GM10248 (cell line): ENCODE measurements around the gene FCRL1.

Experiments
- CTCF ChIA-PET: fragments of 300-600 bp; sonication (Branson Sonifier 250); formaldehyde crosslinking; extraction: SDS; loops from one replicate; lab custom pipeline; 2021; ENCODE audit warnings: antibody characterized with exemption; lab: Yijun Ruan, JAX
- POLR2A ChIA-PET: fragments of 350-650 bp; sonication (Branson Sonifier 250); formaldehyde crosslinking; extraction: SDS; loops from one replicate; lab custom pipeline; 2020; ENCODE audit warnings: antibody characterized with exemption; lab: Yijun Ruan, JAX
- DNase-seq: peaks from one replicate; pipeline ENCODE4 v3.0.0; 2012; ENCODE audit errors: extremely low spot score
- CTCF ChIP-seq: IDR thresholded peaks from 2 replicates; pipeline ENCODE4 v1.5.1; 2012; ENCODE audit warnings: mild to moderate bottlenecking, low read depth; ENCODE audit errors: extremely low read depth, missing control alignments, control extremely low read depth

The FCRL1 gene

GRCh38 chr1:157819896-157820295 lies at the start of gene FCRL1:
Gene FCRL1, minus strand, starts transcription at chr1:157820120. Its CDS starts 83 bp downstream, at chr1:157820037.
- ChIA-PET POLR2A (no interaction called here), CTCF (no interaction called here)
- no peak for TF ChIP-seq CTCF
- no peak for DNase-seq

GRCh38 chr1:157868654-157869053 lies 48.7 kb upstream of the FCRL1 start:
- TF ChIP-seq CTCF: no peak
- POLR2A ChIA-PET: no interaction called here
- CTCF ChIA-PET: no interaction called here
- no peak for DNase-seq

GRCh38 chr1:157862114-157863070 lies 42.5 kb upstream of the FCRL1 start:
- no peak for TF ChIP-seq CTCF
- POLR2A ChIA-PET: no interaction called here
- no peak for DNase-seq
- CTCF ChIA-PET: interaction anchor here (0.7 to 1.9 kb wide), 3 partner anchors 28 to 499 kb away, joined by 3 to 8 read pairs (median 3); no protein-coding TSS in a partner anchor

GRCh38 chr1:157856538-157856937 lies 36.6 kb upstream of the FCRL1 start:
- ChIA-PET POLR2A (no interaction called here), CTCF (interaction anchor here (0.9 to 1.8 kb wide), 4 partner anchors 14 to 276 kb away, joined by 3 to 4 read pairs (median 4); no protein-coding TSS in a partner anchor)
- no peak for TF ChIP-seq CTCF
- DNase-seq: no peak

GRCh38 chr1:157852476-157852875 lies 32.6 kb upstream of the FCRL1 start:
- CTCF ChIA-PET: interaction anchor here (0.9 kb wide), 1 partner anchor 13 kb away, joined by 3 read pairs; no protein-coding TSS in a partner anchor
- TF ChIP-seq CTCF: no peak
- POLR2A ChIA-PET: no interaction called here
- no peak for DNase-seq

GRCh38 chr1:157849229-157849875 lies 29.4 kb upstream of the FCRL1 start:
- no peak for TF ChIP-seq CTCF
- DNase-seq: peak; percentile 52
- CTCF ChIA-PET: interaction anchor here (1.2 kb wide), 1 partner anchor 269 kb away, joined by 3 read pairs; no protein-coding TSS in a partner anchor
- POLR2A ChIA-PET: no interaction called here
